ENCODE data around the gene TBCD.

TBCD gene

DNA sequence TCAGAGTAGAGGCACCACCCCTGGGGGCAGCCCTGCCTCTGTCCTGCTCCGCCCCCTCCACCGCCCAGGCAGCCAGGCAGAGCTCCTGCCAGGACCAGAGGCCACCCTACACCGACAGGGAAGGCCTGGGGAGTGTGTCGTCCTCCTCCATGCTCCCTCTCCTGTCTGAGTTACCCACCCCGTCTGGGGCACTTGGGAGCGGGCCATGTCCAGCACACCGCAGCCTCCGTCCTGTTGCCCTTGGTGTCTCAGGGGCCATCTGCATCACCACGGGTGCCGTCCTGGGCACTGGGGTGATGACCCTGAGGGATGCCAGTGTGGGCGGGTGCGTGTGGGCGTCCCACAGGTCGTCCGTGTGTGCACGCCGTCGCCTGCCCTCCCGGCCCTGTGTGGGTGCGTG, 153.3 kb downstream of the TBCD start:
- Mint-ChIP-seq H3K9me3 (no peaks in the 10 kb centered on the region), H3K27me3 (no peaks in the 10 kb centered on the region), H3K4me1 (peaks cover 19% of the 10 kb centered on the region), H3K27ac (no peak overlapping the region), H3K4me3 (no peak overlapping the region), H3K36me3 (peaks cover 5% of the 10 kb centered on the region)

- Mint-ChIP-seq H3K36me3 (peaks cover 5% of the 10 kb centered on the region), H3K4me1 (peaks cover 26% of the 10 kb centered on the region)
These were observed 156.1 kb downstream of the TBCD start for GRCh38 chr17:82907797-82908542.

DNA sequence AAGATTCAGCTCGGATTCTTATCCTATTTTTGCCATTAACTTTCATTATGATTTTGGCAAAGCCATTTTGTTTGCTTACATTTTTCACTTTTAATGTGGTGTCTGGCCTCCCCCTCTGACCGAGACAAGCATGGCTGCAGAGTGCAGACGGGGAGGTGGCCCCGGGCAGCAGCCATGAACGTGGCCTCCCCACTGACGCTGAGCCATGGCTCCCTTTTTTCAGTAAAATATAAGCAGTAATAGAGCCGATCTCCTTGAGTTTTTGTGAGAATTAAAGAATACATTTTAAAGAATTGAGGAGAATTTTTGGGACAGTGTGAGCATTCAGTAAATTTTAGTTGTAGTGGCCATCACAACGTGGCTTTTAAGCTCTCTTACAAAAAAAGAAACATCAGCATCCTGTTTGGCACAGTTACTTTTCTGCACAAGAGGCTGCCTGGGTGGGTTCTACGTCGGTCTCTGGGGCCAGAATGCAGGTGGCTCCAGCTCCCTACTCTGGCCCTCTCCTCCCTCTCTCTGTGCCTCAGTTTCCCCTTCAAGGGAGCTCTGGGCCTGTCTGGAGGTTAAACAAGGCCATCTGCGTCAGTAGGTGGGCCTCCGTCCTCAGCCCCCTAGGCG, 156.8 kb downstream of the TBCD start:
- Mint-ChIP-seq H3K9me3 (no peaks in the 10 kb centered on the region), H3K4me3 (no peak overlapping the region), H3K4me1 (peaks cover 26% of the 10 kb centered on the region), H3K27ac (no peak overlapping the region), H3K27me3 (no peaks in the 10 kb centered on the region), H3K36me3 (peaks cover 5% of the 10 kb centered on the region)

More at GRCh38 chr17:82907797-82908542, 156.1 kb downstream of the TBCD start:
- no peaks in the 10 kb centered on the region for H3K27me3 Mint-ChIP-seq
- H3K27ac Mint-ChIP-seq, result no peak overlapping the region
- no peak overlapping the region for H3K4me3 Mint-ChIP-seq
- no peaks in the 10 kb centered on the region for H3K9me3 Mint-ChIP-seq

- Mint-ChIP-seq H3K27me3 (no peaks in the 10 kb centered on the region), H3K4me1 (peaks cover 26% of the 10 kb centered on the region), H3K36me3 (peaks cover 3% of the 10 kb centered on the region), H3K27ac (no peak overlapping the region), H3K9me3 (no peaks in the 10 kb centered on the region), H3K4me3 (no peak overlapping the region)
These were observed 157.5 kb downstream of the TBCD start for GRCh38 chr17:82909322-82909904.

GRCh38 chr17:82910041-82910481, 158.2 kb downstream of the TBCD start:
- Mint-ChIP-seq H3K4me3 (no peak overlapping the region), H3K36me3 (peaks cover 3% of the 10 kb centered on the region), H3K27me3 (no peaks in the 10 kb centered on the region), H3K9me3 (no peaks in the 10 kb centered on the region), H3K27ac (no peak overlapping the region), H3K4me1 (peaks cover 26% of the 10 kb centered on the region)

- H3K9me3 Mint-ChIP-seq, result no peaks in the 10 kb centered on the region
- no peak overlapping the region for H3K4me3 Mint-ChIP-seq
- no peak overlapping the region for H3K27ac Mint-ChIP-seq
- peaks cover 3% of the 10 kb centered on the region for H3K36me3 Mint-ChIP-seq
- no peaks in the 10 kb centered on the region for H3K27me3 Mint-ChIP-seq
- H3K4me1 Mint-ChIP-seq, result peaks cover 26% of the 10 kb centered on the region
These were observed 158.9 kb downstream of the TBCD start for GRCh38 chr17:82910770-82911169.

DNA sequence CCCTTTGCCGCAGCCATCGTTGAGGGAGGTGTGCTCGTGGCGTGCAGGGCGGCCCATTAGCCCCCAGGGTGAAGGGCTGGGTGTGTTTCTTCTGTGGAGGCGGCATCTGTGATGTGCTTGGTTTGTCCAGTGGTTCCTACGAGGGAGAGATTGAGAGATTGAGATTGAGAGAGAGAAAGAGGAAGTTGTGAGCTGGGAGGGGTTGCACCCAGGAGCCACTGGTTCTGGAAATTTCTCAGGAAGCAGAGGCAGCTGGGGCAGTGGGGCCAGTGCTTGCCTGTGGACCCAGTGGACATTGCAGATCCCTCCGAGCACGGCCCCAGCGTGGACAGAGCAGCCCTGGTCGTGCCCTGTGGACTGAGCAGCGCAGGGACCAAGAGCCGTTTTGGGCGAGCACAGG, 160.0 kb downstream of the TBCD start:
- H3K36me3 Mint-ChIP-seq, result peaks cover 3% of the 10 kb centered on the region
- H3K9me3 Mint-ChIP-seq, result no peaks in the 10 kb centered on the region
- H3K4me1 Mint-ChIP-seq, result peaks cover 31% of the 10 kb centered on the region
- H3K27ac Mint-ChIP-seq, result peak overlapping the region; percentile 41
- H3K27me3 Mint-ChIP-seq, result no peaks in the 10 kb centered on the region
- no peak overlapping the region for H3K4me3 Mint-ChIP-seq

- Mint-ChIP-seq H3K36me3 (peaks cover 3% of the 10 kb centered on the region), H3K4me1 (peaks cover 31% of the 10 kb centered on the region), H3K4me3 (no peak overlapping the region), H3K9me3 (no peaks in the 10 kb centered on the region), H3K27me3 (no peaks in the 10 kb centered on the region), H3K27ac (no peak overlapping the region)
These were observed 160.7 kb downstream of the TBCD start for GRCh38 chr17:82912484-82913089.

DNA sequence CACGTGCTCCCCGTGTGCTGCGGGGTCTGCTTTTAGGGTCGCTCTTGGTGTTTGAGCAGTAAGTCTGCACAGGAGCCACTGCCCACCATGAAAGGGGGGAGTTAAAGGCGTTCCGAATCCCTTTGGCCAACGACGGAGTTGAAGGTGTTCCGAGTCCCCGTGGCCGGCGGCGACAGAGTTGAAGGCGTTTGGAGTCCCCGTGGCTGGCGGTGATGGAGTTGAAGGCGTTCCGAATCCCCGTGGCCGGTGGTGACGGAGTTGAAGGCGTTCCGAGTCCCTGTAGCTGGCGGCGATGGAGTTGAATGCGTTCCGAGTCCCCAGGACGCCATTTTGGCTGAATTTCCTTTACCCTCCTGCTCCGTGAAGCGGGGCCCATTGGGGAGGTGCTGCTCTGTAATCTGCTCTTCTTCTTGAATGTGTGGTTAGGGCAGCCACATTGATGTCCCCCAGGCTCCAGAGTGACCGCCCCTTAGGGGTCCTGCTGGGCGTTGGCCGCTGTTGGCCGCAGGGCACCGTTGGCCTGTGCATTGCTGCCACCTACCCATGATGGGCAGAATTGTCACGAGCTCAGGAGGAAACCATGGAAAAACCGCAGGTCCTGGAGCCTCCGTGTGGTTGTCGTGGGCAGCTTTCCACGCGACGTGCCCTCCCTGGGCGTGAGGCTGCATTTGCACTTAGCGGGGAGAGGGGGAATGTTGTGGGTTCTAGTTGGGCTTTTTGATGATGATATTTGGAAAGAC, 161.6 kb downstream of the TBCD start:
- no peak overlapping the region for H3K27ac Mint-ChIP-seq

GRCh38 chr17:82914375-82914774, 162.5 kb downstream of the TBCD start:
- H3K36me3 Mint-ChIP-seq, result peaks cover 6% of the 10 kb centered on the region
- no peak overlapping the region for H3K4me3 Mint-ChIP-seq

More for the DNA sequence above, 161.6 kb downstream of the TBCD start:
- Mint-ChIP-seq H3K9me3 (no peaks in the 10 kb centered on the region), H3K27me3 (no peaks in the 10 kb centered on the region), H3K4me3 (no peak overlapping the region), H3K36me3 (peaks cover 3% of the 10 kb centered on the region), H3K4me1 (peaks cover 34% of the 10 kb centered on the region)

DNA sequence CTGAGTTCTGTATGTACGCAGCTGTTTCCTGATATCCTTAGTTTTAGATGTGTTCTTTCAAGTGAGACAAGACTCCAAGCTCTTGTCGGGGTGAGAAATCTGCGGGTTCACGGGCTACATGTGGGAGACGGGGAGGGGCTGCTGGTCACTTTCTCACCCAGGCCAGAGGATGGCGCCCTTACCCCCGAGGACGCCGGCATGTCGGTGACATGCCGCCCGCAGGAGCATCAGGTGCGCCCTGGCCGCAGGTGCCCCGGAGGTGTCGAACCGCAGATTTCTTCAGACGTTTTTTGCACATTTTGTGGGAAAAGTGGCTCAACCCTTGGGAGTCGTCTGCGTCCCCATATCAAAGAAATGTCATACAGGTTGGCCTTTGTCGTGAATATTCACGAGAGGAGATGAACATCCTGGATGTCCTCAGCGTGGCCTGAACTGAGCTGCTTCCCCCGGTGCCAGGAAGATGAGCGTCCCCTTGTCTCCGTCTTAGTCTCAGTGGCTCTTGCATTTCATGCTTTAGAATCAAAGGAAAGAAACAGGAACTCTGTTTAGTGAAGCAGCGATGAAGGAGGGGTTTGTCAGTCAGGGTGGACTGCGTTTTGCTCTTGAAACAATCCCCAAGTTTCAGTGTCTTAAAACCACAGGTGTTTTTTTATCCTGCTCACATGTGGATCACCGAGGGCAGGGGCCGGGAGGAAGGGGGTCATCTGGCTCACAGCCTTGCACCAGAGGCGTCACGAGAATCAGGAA, 163.3 kb downstream of the TBCD start:
- Mint-ChIP-seq H3K9me3 (no peaks in the 10 kb centered on the region), H3K27ac (no peak overlapping the region), H3K4me3 (no peak overlapping the region), H3K27me3 (no peaks in the 10 kb centered on the region), H3K4me1 (peaks cover 21% of the 10 kb centered on the region), H3K36me3 (peaks cover 6% of the 10 kb centered on the region)

More at GRCh38 chr17:82914375-82914774, 162.5 kb downstream of the TBCD start:
- Mint-ChIP-seq H3K27me3 (no peaks in the 10 kb centered on the region), H3K27ac (no peak overlapping the region), H3K4me1 (peaks cover 25% of the 10 kb centered on the region), H3K9me3 (no peaks in the 10 kb centered on the region)

GRCh38 chr17:82915757-82916027, 163.8 kb downstream of the TBCD start:
- no peaks in the 10 kb centered on the region for H3K27me3 Mint-ChIP-seq
- peaks cover 6% of the 10 kb centered on the region for H3K36me3 Mint-ChIP-seq
- H3K4me3 Mint-ChIP-seq, result no peak overlapping the region
- H3K4me1 Mint-ChIP-seq, result peaks cover 21% of the 10 kb centered on the region
- no peak overlapping the region for H3K27ac Mint-ChIP-seq
- H3K9me3 Mint-ChIP-seq, result no peaks in the 10 kb centered on the region

- Mint-ChIP-seq H3K27ac (no peak overlapping the region), H3K4me1 (peaks cover 12% of the 10 kb centered on the region), H3K27me3 (no peaks in the 10 kb centered on the region), H3K36me3 (peaks cover 3% of the 10 kb centered on the region), H3K4me3 (no peak overlapping the region), H3K9me3 (no peaks in the 10 kb centered on the region)
These were observed 166.0 kb downstream of the TBCD start for GRCh38 chr17:82917699-82918345.

DNA sequence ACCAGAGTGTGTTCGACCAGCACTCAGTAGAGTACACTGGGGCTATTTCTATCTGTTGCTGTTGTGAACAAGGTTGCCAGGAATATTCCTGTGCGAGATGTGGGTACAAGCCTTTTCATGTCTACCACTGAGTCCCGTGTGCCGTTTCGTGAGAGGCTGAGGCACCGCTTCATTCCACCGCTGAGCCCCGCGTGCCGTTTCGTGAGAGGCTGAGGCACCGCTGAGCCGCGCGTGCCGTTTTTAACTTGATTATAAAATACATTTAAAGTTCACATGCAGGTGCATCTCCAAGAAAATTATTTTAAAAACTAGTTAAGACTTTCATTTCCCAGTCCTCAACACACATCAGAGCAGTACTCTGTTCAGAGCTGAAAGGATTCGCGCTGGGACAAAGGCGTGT, 166.6 kb downstream of the TBCD start:
- no peaks in the 10 kb centered on the region for H3K9me3 Mint-ChIP-seq
- H3K4me3 Mint-ChIP-seq, result no peak overlapping the region
- H3K4me1 Mint-ChIP-seq, result peaks cover 12% of the 10 kb centered on the region
- H3K36me3 Mint-ChIP-seq, result peaks cover 5% of the 10 kb centered on the region
- no peak overlapping the region for H3K27ac Mint-ChIP-seq
- H3K27me3 Mint-ChIP-seq, result no peaks in the 10 kb centered on the region

Measured in activated naive CD4-positive, alpha-beta T cell treated with anti-CD3 and anti-CD28 coated beads, Interleukin-2, amount 50 U/mL, for 24 hours (primary cell).